Epidermal melanocyte (primary cell): ENCODE results near the gene FAAP100.

Experiments
- DNase-seq: peaks from one replicate; pipeline ENCODE4 v3.0.0; 2011; ENCODE audit warnings: low spot score; ENCODE audit not compliant: insufficient read length

FAAP100 gene

GRCh38 chr17:81512562-81513371 is 39.4 kb downstream of the FAAP100 start, which contains the start of gene ACTG1:
Gene ACTG1 (minus strand): TSS chr17:81512799. CDS start chr17:81512354, 445 bp downstream.
- peak; percentile 95 for DNase-seq

GRCh38 chr17:81511804-81512561 is 40.2 kb downstream of the FAAP100 start:
- DNase-seq, result no peak

GRCh38 chr17:81511554-81511803 is 40.7 kb downstream of the FAAP100 start:
- DNase-seq, result no peak

GRCh38 chr17:81510785-81511553 is 41.2 kb downstream of the FAAP100 start:
- DNase-seq, result no peak

GRCh38 chr17:81509972-81510784 is 42.0 kb downstream of the FAAP100 start:
- no peak for DNase-seq

GRCh38 chr17:81509207-81509971 is 42.8 kb downstream of the FAAP100 start:
- no peak for DNase-seq

- no peak for DNase-seq
These were observed 43.4 kb downstream of the FAAP100 start for GRCh38 chr17:81508639-81509206.

- DNase-seq, result no peak
These were observed 48.5 kb downstream of the FAAP100 start for GRCh38 chr17:81503619-81504018.

GRCh38 chr17:81502471-81503017 is 49.6 kb downstream of the FAAP100 start:
- no peak for DNase-seq

- no peak for DNase-seq
These were observed 52.1 kb downstream of the FAAP100 start for GRCh38 chr17:81500047-81500446.

GRCh38 chr17:81499601-81499970 is 52.6 kb downstream of the FAAP100 start:
- DNase-seq, result no peak

- no peak for DNase-seq
These were observed 53.1 kb downstream of the FAAP100 start for GRCh38 chr17:81498953-81499600.

- DNase-seq, result no peak
These were observed 57.4 kb downstream of the FAAP100 start for GRCh38 chr17:81494626-81495377.

- DNase-seq, result no peak
These were observed 58.7 kb downstream of the FAAP100 start for GRCh38 chr17:81493198-81494038.

GRCh38 chr17:81492706-81493105 is 59.4 kb downstream of the FAAP100 start:
- no peak for DNase-seq

- DNase-seq, result no peak
These were observed 60.0 kb downstream of the FAAP100 start for GRCh38 chr17:81492202-81492601.

GRCh38 chr17:81491761-81492160 is 60.4 kb downstream of the FAAP100 start:
- DNase-seq, result no peak

- DNase-seq, result no peak
These were observed 61.0 kb downstream of the FAAP100 start for GRCh38 chr17:81491181-81491581.
